GM12891 (cell line): ENCODE measurements around the gene PHACTR3.

Experiments used
- POLR2A ChIP-seq: IDR thresholded peaks from 2 replicates; pipeline ENCODE4 v1.6.1; 2011; ENCODE audit warnings: low read depth, low read length, control low read depth
- POLR2AphosphoS5 ChIP-seq: IDR thresholded peaks from 2 replicates; pipeline ENCODE4 v1.6.1; 2011; ENCODE audit warnings: low read depth, low read length, control low read depth

GRCh38 chr20:59596690-59597089 is 7.7 kb upstream of the PHACTR3 start:
- no peak for TF ChIP-seq POLR2A
- no peak for TF ChIP-seq POLR2AphosphoS5
